ENCODE measurements around the gene ZNF134.

GRCh38 chr19:57583521-57584416 is 30.3 kb upstream of the ZNF134 start, which contains the start of gene ZIK1:
- TF ChIP-seq GATA2 (IDR thresholded peaks at IDR 0.05; ENCODE audit: low read depth, low read length) (no peak), GATA3 (IDR thresholded peaks at IDR 0.05; ENCODE audit: low read depth, low read length) (no peak)
